HG02759 (cell line): ENCODE results near the gene CDK15.
"Not testable (repeated sequence)": the region's sequence is repeated elsewhere in the genome, so short reads cannot be mapped to it uniquely, and the experiment has no call there.

Experiments used
- ATAC-seq: cut with Tn5 transposase; IDR thresholded peaks from one replicate; pipeline ENCODE4 v1.9.1; 2021; ENCODE audit warnings: mild to moderate bottlenecking, moderate library complexity; ENCODE audit not compliant: unreplicated experiment

The CDK15 gene

GRCh38 chr2:201789395-201789794 is 16.9 kb upstream of the CDK15 start:
- no peak for ATAC-seq

GRCh38 chr2:201790291-201790690 is 16.0 kb upstream of the CDK15 start:
- no peak for ATAC-seq

- no peak for ATAC-seq
Measured at GRCh38 chr2:201790989-201791388, 15.3 kb upstream of the CDK15 start.

GRCh38 chr2:201793631-201794030 is 12.7 kb upstream of the CDK15 start:
- no peak for ATAC-seq

GRCh38 chr2:201794294-201794693 is 12.0 kb upstream of the CDK15 start:
- ATAC-seq: no peak

GRCh38 chr2:201795607-201796477 is 10.5 kb upstream of the CDK15 start:
- no peak for ATAC-seq

GRCh38 chr2:201796478-201796865 is 9.9 kb upstream of the CDK15 start:
- ATAC-seq: no peak

GRCh38 chr2:201797175-201797840 is 9.0 kb upstream of the CDK15 start:
- ATAC-seq: no peak

GRCh38 chr2:201798252-201798913 is 8.0 kb upstream of the CDK15 start:
- ATAC-seq: no peak

- not testable (repeated sequence) for ATAC-seq
Measured at GRCh38 chr2:201798914-201799285, 7.4 kb upstream of the CDK15 start.

- no peak for ATAC-seq
Measured at GRCh38 chr2:201807452-201807999, 1.2 kb downstream of the CDK15 start.

GRCh38 chr2:201808027-201808426 is 1.7 kb downstream of the CDK15 start:
- no peak for ATAC-seq

GRCh38 chr2:201809633-201810032 is 3.3 kb downstream of the CDK15 start:
- ATAC-seq: no peak

GRCh38 chr2:201810604-201811003 is 4.3 kb downstream of the CDK15 start:
- ATAC-seq: not testable (repeated sequence)

GRCh38 chr2:201813996-201814760 is 7.8 kb downstream of the CDK15 start:
- ATAC-seq: no peak

- ATAC-seq: no peak
Measured at GRCh38 chr2:201816657-201817575, 10.6 kb downstream of the CDK15 start.

GRCh38 chr2:201820383-201821007 is 14.2 kb downstream of the CDK15 start:
- ATAC-seq: no peak

- no peak for ATAC-seq
Measured at GRCh38 chr2:201821080-201821479, 14.7 kb downstream of the CDK15 start.

GRCh38 chr2:201824212-201824611 is 17.9 kb downstream of the CDK15 start:
- no peak for ATAC-seq
